GM19452 (cell line): Measurements from ENCODE around the gene DCTN4.
"Not testable (repeated sequence)": the region's sequence is repeated elsewhere in the genome, so short reads cannot be mapped to it uniquely, and the experiment has no call there.

ENCODE experiments used
- ATAC-seq: cut with Tn5 transposase; IDR thresholded peaks from one replicate; pipeline ENCODE4 v1.9.1; 2021; ENCODE audit not compliant: unreplicated experiment

Gene DCTN4

GRCh38 chr5:150742455-150743141 lies 16.2 kb downstream of the DCTN4 start:
- not testable (repeated sequence) for ATAC-seq

GRCh38 chr5:150740992-150741391 lies 17.8 kb downstream of the DCTN4 start:
- no peak for ATAC-seq

- ATAC-seq, result no peak
These were observed 20.0 kb downstream of the DCTN4 start for GRCh38 chr5:150738862-150739261.

- peak; percentile 71 for ATAC-seq
These were observed 24.0 kb downstream of the DCTN4 start for GRCh38 chr5:150734579-150735384.

- no peak for ATAC-seq
These were observed 27.1 kb downstream of the DCTN4 start for GRCh38 chr5:150731669-150732242.

GRCh38 chr5:150729859-150730258 lies 29.0 kb downstream of the DCTN4 start:
- no peak for ATAC-seq

GRCh38 chr5:150723845-150724244 lies 35.0 kb downstream of the DCTN4 start:
- ATAC-seq, result no peak

- no peak for ATAC-seq
These were observed 48.7 kb downstream of the DCTN4 start for GRCh38 chr5:150710165-150710564.

GRCh38 chr5:150706776-150707390 lies 51.9 kb downstream of the DCTN4 start:
- ATAC-seq, result no peak

GRCh38 chr5:150703762-150704161 lies 55.1 kb downstream of the DCTN4 start:
- no peak for ATAC-seq

- peak; percentile 96 for ATAC-seq
These were observed 58.0 kb downstream of the DCTN4 start, which contains the start of gene RBM22 for GRCh38 chr5:150700594-150701377. Gene RBM22, minus strand, starts transcription at chr5:150701062. Its CDS starts 77 bp downstream, at chr5:150700985.

- peak; percentile 3 for ATAC-seq
These were observed 58.6 kb downstream of the DCTN4 start for GRCh38 chr5:150700246-150700593.

- ATAC-seq, result no peak
These were observed 64.2 kb downstream of the DCTN4 start for GRCh38 chr5:150694612-150695011.

- ATAC-seq, result no peak
These were observed 66.5 kb downstream of the DCTN4 start for GRCh38 chr5:150692276-150692675.

GRCh38 chr5:150690760-150691159 lies 68.1 kb downstream of the DCTN4 start:
- ATAC-seq, result no peak

GRCh38 chr5:150689120-150689519 lies 69.7 kb downstream of the DCTN4 start:
- ATAC-seq, result no peak

- no peak for ATAC-seq
These were observed 82.2 kb downstream of the DCTN4 start for GRCh38 chr5:150676578-150676977.

GRCh38 chr5:150675069-150675468 lies 83.7 kb downstream of the DCTN4 start:
- no peak for ATAC-seq

- ATAC-seq, result no peak
These were observed 84.4 kb downstream of the DCTN4 start for GRCh38 chr5:150674341-150674821.

GRCh38 chr5:150672884-150673275 lies 85.9 kb downstream of the DCTN4 start:
- ATAC-seq, result no peak
